ENCODE measurements around the gene RECK.

RECK gene

GRCh38 chr9:36166168-36166927 is 129.6 kb downstream of the RECK start:
- Histone ChIP-seq H3K27ac (ENCODE audit: low read depth, low read length) (no peak overlapping the region), H3K4me2 (ENCODE audit: low read length) (peak overlapping the region; percentile 89), H3K36me3 (ENCODE audit: control insufficient read depth, low read length) (no peaks in the 10 kb centered on the region), H3K9me2 (replicated peaks; ENCODE audit: control insufficient read depth, low read length) (no peaks in the 10 kb centered on the region), H3K4me3 (ENCODE audit: low read length) (peak overlapping the region; percentile 62), H4K20me1 (ENCODE audit: control insufficient read depth, insufficient read depth, low read depth, low read length) (no peaks in the 10 kb centered on the region), H3K9me3 (ENCODE audit: control insufficient read depth, insufficient read depth, low read length) (no peaks in the 10 kb centered on the region), H3K27me3 (ENCODE audit: control insufficient read depth, low read length) (peaks cover 20% of the 10 kb centered on the region), H3F3A (ENCODE audit: control insufficient read depth, insufficient read depth) (no peaks in the 10 kb centered on the region), H3K4me1 (ENCODE audit: control insufficient read depth, low read length) (peaks cover 6% of the 10 kb centered on the region), H3K79me2 (ENCODE audit: control insufficient read depth, low read length) (no peaks in the 10 kb centered on the region)
- TF ChIP-seq CTCF (IDR thresholded peaks at IDR 0.05; ENCODE audit: low read depth, low read length, poor library complexity, severe bottlenecking) (peak; percentile 92), EZH2phosphoT487 (IDR thresholded peaks at IDR 0.05; ENCODE audit: borderline replicate concordance, low read length) (no peak)

GRCh38 chr9:36169166-36169565 is 132.5 kb downstream of the RECK start, which contains the start of gene CCIN:
Gene CCIN, plus strand, starts transcription at chr9:36169388. Its CDS starts 115 bp downstream, at chr9:36169503.
- no peaks in the 10 kb centered on the region for H3K9me2 ChIP-seq (replicated peaks; ENCODE audit: control insufficient read depth, low read length)
- no peaks in the 10 kb centered on the region for H3F3A ChIP-seq (ENCODE audit: control insufficient read depth, insufficient read depth)
- peaks cover 19% of the 10 kb centered on the region for H3K27me3 ChIP-seq (ENCODE audit: control insufficient read depth, low read length)
- no peak within 1 kb of the TSS for H3K4me3 ChIP-seq (ENCODE audit: low read length)
- no peak within 1 kb of the TSS for H3K4me2 ChIP-seq (ENCODE audit: low read length)
- H3K4me1 ChIP-seq (ENCODE audit: control insufficient read depth, low read length) = peaks cover 6% of the 10 kb centered on the region
- H4K20me1 ChIP-seq (ENCODE audit: control insufficient read depth, insufficient read depth, low read depth, low read length) = no peaks in the 10 kb centered on the region
- no peak for TF ChIP-seq CTCF (IDR thresholded peaks at IDR 0.05; ENCODE audit: low read depth, low read length, poor library complexity, severe bottlenecking)
- TF ChIP-seq EZH2phosphoT487 (IDR thresholded peaks at IDR 0.05; ENCODE audit: borderline replicate concordance, low read length) = no peak
- no peaks in the 10 kb centered on the region for H3K79me2 ChIP-seq (ENCODE audit: control insufficient read depth, low read length)
- no peaks in the 10 kb centered on the region for H3K36me3 ChIP-seq (ENCODE audit: control insufficient read depth, low read length)
- H3K27ac ChIP-seq (ENCODE audit: low read depth, low read length) = no peak within 1 kb of the TSS
- H3K9me3 ChIP-seq (ENCODE audit: control insufficient read depth, insufficient read depth, low read length) = no peaks in the 10 kb centered on the region

- H3K79me2 ChIP-seq (ENCODE audit: control insufficient read depth, low read length) = no peaks in the 10 kb centered on the region
- no peaks in the 10 kb centered on the region for H4K20me1 ChIP-seq (ENCODE audit: control insufficient read depth, insufficient read depth, low read depth, low read length)
- H3K4me3 ChIP-seq (ENCODE audit: low read length) = no peak overlapping the region
- no peak overlapping the region for H3K27ac ChIP-seq (ENCODE audit: low read depth, low read length)
- H3K9me2 ChIP-seq (replicated peaks; ENCODE audit: control insufficient read depth, low read length) = no peaks in the 10 kb centered on the region
- H3F3A ChIP-seq (ENCODE audit: control insufficient read depth, insufficient read depth) = no peaks in the 10 kb centered on the region
- peaks cover 15% of the 10 kb centered on the region for H3K27me3 ChIP-seq (ENCODE audit: control insufficient read depth, low read length)
- TF ChIP-seq CTCF (IDR thresholded peaks at IDR 0.05; ENCODE audit: low read depth, low read length, poor library complexity, severe bottlenecking) (no peak), EZH2phosphoT487 (IDR thresholded peaks at IDR 0.05; ENCODE audit: borderline replicate concordance, low read length) (no peak)
- no peaks in the 10 kb centered on the region for H3K36me3 ChIP-seq (ENCODE audit: control insufficient read depth, low read length)
- peaks cover 6% of the 10 kb centered on the region for H3K4me1 ChIP-seq (ENCODE audit: control insufficient read depth, low read length)
- H3K4me2 ChIP-seq (ENCODE audit: low read length) = no peak overlapping the region
- H3K9me3 ChIP-seq (ENCODE audit: control insufficient read depth, insufficient read depth, low read length) = no peaks in the 10 kb centered on the region
Measured at GRCh38 chr9:36169708-36170107, 133.0 kb downstream of the RECK start.

Data from DOHH2 (cell line).